OCI-LY7 (cell line): ENCODE data around the gene GSK3A. TPM values are rescaled to one million over a fixed set of nuclear protein-coding genes. Genes with fewer than 3 reads are reported as not detected.

Experiments used
- BruUV-seq: library from RNA; stranded (reverse); fragments of 400-500 nt; replicated peaks from 2 replicates; lab custom pipeline; 2021; lab: Mats Ljungman, UMichigan
- CTCF ChIA-PET: fragments of 300-600 bp; sonication (Branson Sonifier 250); formaldehyde crosslinking; loops from one replicate; lab custom pipeline; 2022; ENCODE audit warnings: antibody characterized with exemption; ENCODE audit not compliant: unreplicated experiment; lab: Charles Lee
- POLR2A ChIA-PET: fragments of 300-600 bp; sonication (Branson Sonifier 250); formaldehyde crosslinking; loops from one replicate; lab custom pipeline; 2022; ENCODE audit warnings: antibody characterized with exemption; lab: Charles Lee
- DNase-seq: peaks from one replicate; pipeline ENCODE4 v3.0.0-alpha.2; 2015; ENCODE audit warnings: low spot score
- H2AFZ ChIP-seq: fragments of 200-600 bp; sonication (generic), shearing (Covaris generic); 2 replicates; pipeline ENCODE4 v1.6.1; 2014; ENCODE audit warnings: mild to moderate bottlenecking, antibody characterized with exemption, low read length, moderate library complexity
- H3K27ac ChIP-seq: fragments of 200-600 bp; sonication (generic); 2 replicates; pipeline ENCODE4 v1.5.1; 2014; ENCODE audit warnings: mixed run types, low read depth, mild to moderate bottlenecking, moderate library complexity, low read length, inconsistent platforms; ENCODE audit not compliant: poor library complexity, severe bottlenecking
- H3K36me3 ChIP-seq: fragments of 200-600 bp; sonication (generic); 2 replicates; pipeline ENCODE4 v1.6.1; 2014; ENCODE audit warnings: mild to moderate bottlenecking, antibody characterized with exemption, low read length, moderate library complexity, mixed read lengths; ENCODE audit not compliant: insufficient read depth
- H3K4me1 ChIP-seq: fragments of 200-600 bp; sonication (generic); 2 replicates; pipeline ENCODE4 v1.5.1; 2014; ENCODE audit warnings: mild to moderate bottlenecking, low read length; ENCODE audit not compliant: insufficient read depth, poor library complexity, severe bottlenecking
- H3K4me2 ChIP-seq: fragments of 200-600 bp; sonication (generic); 2 replicates; pipeline ENCODE4 v1.6.1; 2014; ENCODE audit warnings: mild to moderate bottlenecking, low read length
- H3K4me3 ChIP-seq: fragments of 200-600 bp; sonication (generic); 2 replicates; pipeline ENCODE4 v1.5.1; 2014; ENCODE audit warnings: mild to moderate bottlenecking, low read depth, low read length; ENCODE audit not compliant: poor library complexity, severe bottlenecking
- H3K79me2 ChIP-seq: fragments of 200-600 bp; sonication (generic); 2 replicates; pipeline ENCODE4 v1.6.1; 2016; ENCODE audit warnings: low read depth, mild to moderate bottlenecking, low read length, moderate library complexity, mixed read lengths; ENCODE audit not compliant: insufficient read depth
- H3K9me2 ChIP-seq: fragments of 200-600 bp; sonication (generic); 2 replicates; pipeline ENCODE4 v1.6.1; 2016; ENCODE audit warnings: mild to moderate bottlenecking, low read length, mixed read lengths; ENCODE audit not compliant: insufficient read depth
- H3K9me3 ChIP-seq: fragments of 200-600 bp; sonication (generic); 2 replicates; pipeline ENCODE4 v1.6.1; 2014; ENCODE audit warnings: mild to moderate bottlenecking, mixed run types, low read length, mixed read lengths
- H4K20me1 ChIP-seq: fragments of 200-600 bp; sonication (generic); 2 replicates; pipeline ENCODE4 v1.6.1; 2014; ENCODE audit warnings: mild to moderate bottlenecking, antibody characterized with exemption, low read length, moderate library complexity, mixed read lengths; ENCODE audit not compliant: insufficient read depth
- CTCF ChIP-seq: fragments of 200-600 bp; sonication (generic); conservative IDR thresholded peaks from 2 replicates; pipeline ENCODE4 v1.5.1; 2014; ENCODE audit warnings: mild to moderate bottlenecking, antibody characterized with exemption, low read length, moderate library complexity, mixed read lengths
- EZH2phosphoT487 ChIP-seq: fragments of 200-600 bp; sonication (generic); IDR thresholded peaks from 2 replicates; pipeline ENCODE4 v1.6.1; 2018; ENCODE audit warnings: low read depth, borderline replicate concordance, mild to moderate bottlenecking, mixed run types, antibody characterized with exemption, low read length, moderate library complexity, mixed read lengths
- intact Hi-C: fragments of 100-400 bp; cut with micrococcal nuclease; formaldehyde crosslinking; loops from one replicate; pipeline ENCODE4 v1.10.0; 2022; ENCODE audit not compliant: unreplicated experiment
- total RNA-seq, 2 experiments: library from RNA; depleted of rRNA in 1 of 2; stranded (reverse); fragments of >200 nt in 1 of 2; shearing (Covaris generic) in 1 of 2; gene quantifications; 2 replicates each; pipeline ENCODE4 v1.2.3, GENCODE V29; 2014 to 2022

GSK3A gene
- total RNA-seq, 2 experiments from 2014 or later = 20.9 to 29.2 TPM

GRCh38 chr19:42191855-42192254 lies 50.5 kb downstream of the GSK3A start:
- Histone ChIP-seq H4K20me1 (no peaks in the 10 kb centered on the region), H3K9me3 (no peaks in the 10 kb centered on the region), H3K9me2 (no peaks in the 10 kb centered on the region), H3K27ac (no peak overlapping the region), H3K36me3 (peaks cover 10% of the 10 kb centered on the region), H3K4me3 (no peak overlapping the region), H3K79me2 (no peaks in the 10 kb centered on the region), H3K4me1 (peaks cover under 1% of the 10 kb centered on the region), H3K4me2 (no peak overlapping the region), H2AFZ (no peak overlapping the region)
- DNase-seq = no peak
- CTCF ChIA-PET = no interaction called here
- TF ChIP-seq CTCF = no peak
- no peak for TF ChIP-seq EZH2phosphoT487
- intact Hi-C loops = no loop called here
- POLR2A ChIA-PET = no interaction called here
- BruUV-seq = no TSS peak

GRCh38 chr19:42191330-42191729 lies 51.1 kb downstream of the GSK3A start:
- intact Hi-C loops = no loop called here
- no peaks in the 10 kb centered on the region for H3K9me2 ChIP-seq
- H3K4me3 ChIP-seq = no peak overlapping the region
- H2AFZ ChIP-seq = no peak overlapping the region
- no peak overlapping the region for H3K27ac ChIP-seq
- no peak for DNase-seq
- H3K4me1 ChIP-seq = no peaks in the 10 kb centered on the region
- H3K79me2 ChIP-seq = no peaks in the 10 kb centered on the region
- no peak overlapping the region for H3K4me2 ChIP-seq
- BruUV-seq = no TSS peak
- POLR2A ChIA-PET = no interaction called here
- CTCF ChIA-PET = no interaction called here
- H4K20me1 ChIP-seq = no peaks in the 10 kb centered on the region
- peaks cover 5% of the 10 kb centered on the region; the same call in 1 of the 2 replicates for H3K36me3 ChIP-seq
- H3K9me3 ChIP-seq = no peaks in the 10 kb centered on the region
- TF ChIP-seq EZH2phosphoT487 (no peak), CTCF (no peak)

GRCh38 chr19:42189133-42189532 lies 53.3 kb downstream of the GSK3A start:
- no TSS peak for BruUV-seq
- Histone ChIP-seq H2AFZ (no peak overlapping the region), H4K20me1 (no peaks in the 10 kb centered on the region), H3K9me3 (no peaks in the 10 kb centered on the region), H3K4me2 (no peak overlapping the region), H3K4me3 (no peak overlapping the region), H3K36me3 (no peaks in the 10 kb centered on the region), H3K79me2 (no peaks in the 10 kb centered on the region), H3K9me2 (no peaks in the 10 kb centered on the region), H3K27ac (no peak overlapping the region), H3K4me1 (peaks cover 15% of the 10 kb centered on the region)
- no peak for TF ChIP-seq EZH2phosphoT487
- TF ChIP-seq CTCF = no peak
- intact Hi-C loops = no loop called here
- ChIA-PET CTCF (no interaction called here), POLR2A (no interaction called here)
- DNase-seq = no peak
